Effector CD8-positive, alpha-beta T cell (primary cell): ENCODE results near the gene ARHGAP22.

Experiments used
- DNase-seq: peaks from one replicate; lab custom pipeline; 2025; lab: John Stamatoyannopoulos, UW

The ARHGAP22 gene

DNA sequence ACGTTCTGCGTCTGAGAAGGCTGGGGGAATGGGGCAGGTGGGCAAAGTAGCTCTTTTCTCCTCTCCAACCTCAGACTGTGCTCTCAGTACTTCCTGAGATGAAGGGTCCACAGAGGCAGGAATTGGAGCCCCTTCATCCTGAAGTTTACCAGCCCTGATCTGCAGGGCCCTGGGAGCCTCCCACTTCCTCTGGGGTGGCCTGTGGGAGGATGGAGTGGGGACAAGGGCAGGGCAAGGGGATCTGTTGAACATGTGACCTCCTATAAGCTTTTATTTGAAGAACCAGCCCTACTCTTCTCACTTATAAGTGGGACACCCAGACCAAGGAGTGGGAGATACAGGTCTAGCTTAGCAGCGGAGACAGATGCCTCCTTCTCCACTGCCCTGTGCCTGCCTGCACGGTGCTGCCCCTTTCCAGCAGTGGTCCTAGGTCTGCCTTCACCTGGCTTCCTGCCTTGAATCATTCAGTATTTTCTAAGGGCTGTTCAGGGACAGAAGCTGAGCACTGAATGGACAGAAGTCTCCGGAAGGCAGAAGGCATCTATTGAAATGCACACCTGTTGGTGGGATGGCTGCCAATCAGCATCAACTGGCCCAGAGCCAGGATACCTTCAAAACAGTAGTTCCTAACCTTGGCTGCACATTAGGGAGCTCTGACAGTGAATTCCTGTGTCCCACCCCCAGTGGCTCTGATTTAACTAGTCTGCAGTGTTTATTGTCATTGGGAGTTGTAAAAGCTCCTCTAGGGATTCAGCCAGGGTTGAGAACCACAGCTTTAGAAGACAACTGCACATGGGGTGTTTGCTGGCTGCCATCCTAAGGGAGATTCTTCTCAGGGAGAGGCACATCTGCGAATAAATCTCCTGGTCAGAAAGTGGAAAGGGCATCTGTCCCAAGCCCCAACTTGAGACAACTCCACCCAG, 2.7 kb upstream of the ARHGAP22 start:
- no peak for DNase-seq

- DNase-seq: no peak
Observed at GRCh38 chr10:48606530-48607355, 1.9 kb upstream of the ARHGAP22 start.

- DNase-seq: no peak
Observed at GRCh38 chr10:48605786-48606529, 1.1 kb upstream of the ARHGAP22 start.

DNA sequence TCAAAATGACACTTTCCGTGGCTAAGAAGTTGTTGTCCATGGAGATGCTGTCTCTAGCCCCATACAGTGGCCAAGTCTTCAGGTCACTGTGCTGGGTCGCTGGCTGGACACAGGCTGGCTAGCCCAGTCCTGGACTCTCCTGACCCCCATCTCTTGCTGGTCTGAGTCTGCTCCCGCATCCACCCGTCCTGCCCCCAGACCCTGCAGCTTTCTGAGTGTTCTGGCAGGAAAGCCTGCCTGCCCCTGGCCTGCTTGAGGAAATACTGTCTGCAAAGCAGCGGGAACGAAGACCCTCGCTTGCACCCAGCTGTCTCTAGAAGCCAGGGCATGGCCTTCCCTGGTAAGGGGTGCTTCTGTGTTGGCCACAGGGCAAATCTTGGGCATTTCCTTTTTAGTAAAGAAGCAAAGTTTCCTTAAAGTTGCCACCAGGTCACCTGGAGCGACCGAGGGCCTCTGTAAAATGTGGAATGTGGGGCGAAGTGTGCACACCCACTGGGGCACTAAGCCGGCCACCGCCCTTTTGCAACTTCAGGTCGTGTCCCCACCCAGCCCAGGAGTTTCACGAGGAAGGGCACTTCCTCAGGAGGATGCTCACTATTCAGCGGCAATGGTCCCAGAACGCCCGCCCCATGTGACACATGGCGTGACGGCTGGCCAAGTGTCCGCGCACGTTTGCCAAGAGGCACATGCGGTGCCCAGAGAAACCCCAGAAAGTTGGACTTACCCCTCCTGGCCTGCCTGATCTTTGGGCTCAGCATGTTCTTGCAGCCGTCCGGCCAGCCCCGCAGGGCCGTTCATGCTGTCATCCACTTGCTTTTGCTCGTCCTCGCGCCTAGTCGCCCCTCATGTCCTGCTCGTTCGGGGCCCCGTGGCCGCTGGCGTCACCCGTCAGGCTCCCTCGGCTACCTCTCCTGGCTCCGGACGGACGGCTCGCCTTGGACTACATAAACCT, 558 bp downstream of the ARHGAP22 start:
- DNase-seq: no peak

DNA sequence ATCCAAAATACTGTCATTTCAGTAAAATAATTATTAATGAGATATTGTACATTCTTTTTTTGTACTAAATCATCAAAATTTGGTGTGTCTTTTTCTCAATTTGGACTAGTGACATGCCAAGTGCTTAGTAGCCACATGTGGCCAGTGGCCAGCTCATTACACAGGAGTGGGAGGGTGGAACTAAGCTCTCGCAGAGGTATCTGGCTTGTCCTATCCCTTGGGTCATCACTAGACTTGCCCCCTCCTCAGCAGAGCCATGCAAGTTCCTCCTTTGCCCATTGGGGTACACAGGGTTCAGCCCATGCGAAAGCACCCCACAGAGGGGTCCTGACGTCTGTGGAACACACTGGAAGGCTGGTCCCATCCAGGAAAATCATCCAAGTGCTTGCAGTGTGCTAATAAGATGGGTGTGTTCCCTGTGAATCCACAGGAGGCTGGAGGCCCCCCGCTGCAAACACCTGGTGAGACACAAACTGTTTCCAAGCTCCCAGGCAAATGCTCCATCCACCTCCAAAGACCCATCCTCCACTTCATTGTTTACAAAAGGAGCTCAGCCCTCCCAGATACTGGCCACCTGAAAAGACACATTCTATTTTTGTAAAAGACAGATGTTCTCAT, 1.3 kb downstream of the ARHGAP22 start:
- DNase-seq: no peak

DNA sequence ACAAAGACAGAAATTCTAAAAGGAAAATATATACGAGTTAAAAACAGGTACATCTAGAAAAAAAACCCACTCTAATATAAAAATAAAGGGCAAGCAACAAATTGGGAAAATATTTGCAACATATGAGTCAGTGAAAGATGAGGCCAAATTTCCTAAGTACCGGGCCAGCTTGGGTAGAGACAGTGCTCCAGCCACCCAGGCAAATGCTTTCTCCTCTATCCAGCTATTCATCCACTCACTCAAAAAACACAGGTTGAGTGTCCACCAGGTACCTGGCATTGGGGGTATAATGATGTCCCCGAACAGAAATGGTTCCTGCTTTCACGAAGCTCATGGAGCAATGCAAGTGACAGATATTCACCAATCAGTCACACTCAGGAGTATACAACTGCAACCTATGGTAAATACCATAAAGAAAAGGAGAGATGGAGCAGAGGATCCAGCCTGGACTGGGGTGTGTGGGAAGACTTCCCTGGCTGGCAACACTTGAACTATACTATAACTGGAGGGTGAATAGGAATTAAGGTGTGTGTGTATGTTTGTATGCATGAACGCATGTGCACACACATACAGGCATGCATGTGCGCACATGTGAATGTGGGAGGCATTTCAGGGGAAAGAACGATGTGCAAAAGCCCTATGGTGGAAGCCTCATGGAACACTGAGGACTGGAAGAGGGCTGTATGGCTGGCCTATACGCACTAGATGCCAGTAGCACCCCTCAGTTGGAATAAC, 2.3 kb downstream of the ARHGAP22 start:
- no peak for DNase-seq

GRCh38 chr10:48601789-48602188, 3.1 kb downstream of the ARHGAP22 start:
- DNase-seq: no peak

- no peak for DNase-seq
Observed at GRCh38 chr10:48600645-48601505, 4.0 kb downstream of the ARHGAP22 start.

DNA sequence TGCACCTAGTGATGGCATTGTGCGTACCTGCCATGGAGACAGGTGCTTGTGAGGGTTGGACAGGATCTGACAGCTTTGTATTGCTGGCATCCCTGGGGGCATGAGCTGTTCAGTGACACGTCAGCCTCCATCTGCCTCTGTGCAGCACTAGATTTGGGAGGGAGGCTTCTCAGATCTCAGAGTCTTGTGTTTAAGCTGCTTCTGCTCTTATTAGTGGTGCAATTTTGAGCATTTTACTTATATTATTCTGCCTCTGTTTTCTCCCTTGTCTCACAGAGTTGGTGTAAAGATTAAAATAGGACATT, 5.1 kb downstream of the ARHGAP22 start:
- DNase-seq: no peak

DNA sequence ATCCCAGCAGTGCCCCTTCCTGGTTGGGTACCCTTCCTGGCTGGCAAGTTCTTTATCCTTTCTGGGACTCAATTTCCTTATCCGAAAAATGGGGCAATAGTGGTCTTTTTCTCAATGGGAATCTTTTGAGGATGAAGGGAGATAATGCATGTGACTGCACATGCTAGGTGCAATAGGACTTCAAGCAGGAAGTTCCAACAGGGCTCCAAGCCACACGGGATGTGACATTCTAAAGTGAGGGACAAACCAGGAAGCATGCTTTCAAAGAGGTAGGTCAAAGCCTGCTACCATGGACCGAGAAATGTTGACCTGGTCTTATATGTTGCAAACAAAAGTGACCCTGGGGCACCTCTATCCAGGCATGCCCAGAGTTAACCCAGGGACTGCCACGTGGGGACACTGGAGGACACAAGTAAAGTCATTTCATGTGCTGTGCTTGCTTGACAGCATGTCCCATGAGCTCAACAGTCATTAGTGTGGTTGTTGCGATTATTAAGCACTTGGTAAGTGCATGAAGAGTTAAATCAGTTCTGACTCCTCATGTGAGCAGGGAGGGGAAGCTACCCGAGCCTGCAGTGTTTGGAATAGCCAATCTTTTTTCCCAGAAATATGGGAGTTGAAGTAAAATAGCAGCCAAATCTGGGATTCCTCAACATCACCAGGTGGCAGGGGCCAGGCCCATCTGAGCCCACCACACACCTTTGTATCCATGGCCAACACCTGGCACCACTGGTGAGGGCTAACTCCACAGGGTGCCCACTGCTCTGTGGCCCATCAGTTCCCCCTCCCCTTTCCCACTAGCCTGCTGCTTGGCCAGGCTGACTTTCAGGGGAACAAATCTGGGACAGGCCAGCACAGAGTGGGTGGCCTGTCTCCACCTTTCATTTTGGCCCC, 5.7 kb downstream of the ARHGAP22 start:
- DNase-seq: no peak

DNA sequence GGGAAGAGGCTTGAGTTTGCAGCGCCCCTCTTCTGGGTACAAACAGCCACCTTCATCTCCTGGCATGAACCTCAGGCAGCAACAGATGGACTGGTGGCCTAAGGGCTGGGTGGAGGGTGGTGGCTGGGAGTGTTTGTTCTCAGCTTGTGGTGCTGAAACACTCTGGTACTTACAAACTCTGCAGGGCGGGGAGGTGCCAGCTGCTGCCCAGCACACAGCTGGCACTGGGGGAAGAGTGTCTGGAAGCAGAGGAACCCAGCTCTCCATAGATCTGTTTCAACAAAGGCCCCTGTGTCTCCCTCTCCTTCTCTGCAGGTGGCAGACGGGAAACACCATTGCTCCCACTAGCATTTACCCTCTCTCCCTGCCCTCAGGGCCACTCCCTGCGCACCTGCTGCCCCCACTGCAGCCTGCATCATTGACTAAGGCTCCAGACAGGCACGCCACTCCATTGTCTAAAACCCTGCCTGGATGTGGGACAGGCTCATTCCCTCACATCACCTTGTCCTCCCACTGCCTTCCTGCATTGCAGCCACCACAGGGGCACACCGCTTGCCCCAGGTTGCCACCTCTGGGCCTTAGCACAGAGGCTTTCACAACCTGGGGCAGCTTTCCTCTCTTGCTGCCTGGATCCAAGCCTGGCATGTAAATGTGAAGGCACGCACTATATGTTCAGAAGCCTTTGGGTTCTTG, 6.5 kb downstream of the ARHGAP22 start:
- no peak for DNase-seq

- DNase-seq: no peak
Observed at GRCh38 chr10:48595539-48595932, 9.3 kb downstream of the ARHGAP22 start.

GRCh38 chr10:48594803-48595538, 9.9 kb downstream of the ARHGAP22 start:
- DNase-seq: no peak

- no peak for DNase-seq
Observed at GRCh38 chr10:48594371-48594770, 10.5 kb downstream of the ARHGAP22 start.

- DNase-seq: no peak
Observed at GRCh38 chr10:48592346-48592745, 12.5 kb downstream of the ARHGAP22 start.

DNA sequence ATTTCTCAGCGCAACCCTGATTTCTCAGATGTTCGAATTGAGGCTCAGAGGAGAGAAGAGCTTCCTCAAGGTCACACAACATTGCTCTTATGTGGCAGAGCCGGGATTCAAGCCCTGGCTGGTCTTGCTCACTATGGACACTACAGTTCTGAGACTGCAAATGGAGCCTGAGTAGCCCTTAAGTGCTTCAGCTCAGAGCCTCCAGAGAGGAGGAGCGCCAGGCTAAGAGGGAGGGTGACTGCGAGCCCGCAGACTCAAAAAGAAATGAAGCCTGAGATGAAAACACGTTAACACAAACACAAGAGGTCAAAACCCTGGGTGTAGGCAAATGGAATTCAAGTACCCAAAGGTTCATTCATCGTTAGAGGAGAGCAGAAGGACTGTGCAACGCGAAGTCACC, 13.9 kb downstream of the ARHGAP22 start:
- DNase-seq: no peak

- no peak for DNase-seq
Observed at GRCh38 chr10:48589266-48589665, 15.6 kb downstream of the ARHGAP22 start.
